Hair follicle dermal papilla cell (primary cell): ENCODE measurements around the gene TMEM88. TPM values are rescaled to one million over a fixed set of nuclear protein-coding genes. Genes with fewer than 3 reads are reported as not detected.

Experiments
- total RNA-seq: library from RNA; depleted of rRNA; stranded (reverse); fragments of >200 nt; gene quantifications from 2 replicates; pipeline ENCODE4 v1.2.3, GENCODE V29; 2012

The TMEM88 gene, protein sequence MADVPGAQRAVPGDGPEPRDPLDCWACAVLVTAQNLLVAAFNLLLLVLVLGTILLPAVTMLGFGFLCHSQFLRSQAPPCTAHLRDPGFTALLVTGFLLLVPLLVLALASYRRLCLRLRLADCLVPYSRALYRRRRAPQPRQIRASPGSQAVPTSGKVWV
- 0.16 and 0.24 TPM in 2 replicates for total RNA-seq

DNA sequence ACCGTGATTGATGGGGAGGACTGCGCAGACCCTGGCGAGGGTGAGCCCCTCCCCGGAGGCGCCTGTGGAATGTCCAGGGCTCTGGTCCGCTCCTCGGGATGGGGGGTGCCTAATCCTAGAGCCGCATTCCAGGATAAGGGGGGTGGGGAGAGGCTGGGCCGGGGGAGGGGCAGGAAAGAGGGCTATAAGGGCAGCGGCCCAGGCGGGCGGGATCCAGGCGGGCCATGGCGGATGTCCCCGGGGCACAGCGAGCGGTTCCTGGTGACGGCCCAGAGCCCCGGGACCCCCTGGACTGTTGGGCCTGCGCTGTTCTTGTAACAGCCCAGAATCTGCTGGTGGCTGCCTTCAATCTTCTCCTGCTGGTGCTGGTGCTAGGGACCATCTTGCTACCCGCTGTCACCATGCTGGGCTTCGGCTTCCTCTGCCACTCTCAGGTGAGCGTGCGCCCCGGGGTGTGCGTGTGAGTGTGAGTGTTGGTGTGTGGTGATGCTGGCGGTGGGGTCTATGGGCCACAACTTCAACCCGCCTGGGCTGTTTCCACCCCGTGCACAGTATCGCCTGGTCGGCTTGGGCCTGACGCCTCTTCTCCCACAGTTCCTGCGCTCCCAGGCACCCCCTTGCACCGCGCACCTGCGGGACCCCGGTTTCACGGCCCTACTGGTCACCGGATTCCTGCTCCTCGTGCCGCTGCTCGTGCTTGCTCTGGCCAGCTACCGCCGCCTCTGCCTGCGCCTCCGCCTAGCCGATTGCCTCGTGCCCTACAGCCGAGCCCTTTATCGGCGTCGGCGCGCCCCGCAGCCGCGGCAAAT, at the start of gene TMEM88:
TSS of gene TMEM88 (plus strand) at position 216 of the 809 bp plus-strand sequence. CDS start at position 225, 9 bp downstream.

DNA sequence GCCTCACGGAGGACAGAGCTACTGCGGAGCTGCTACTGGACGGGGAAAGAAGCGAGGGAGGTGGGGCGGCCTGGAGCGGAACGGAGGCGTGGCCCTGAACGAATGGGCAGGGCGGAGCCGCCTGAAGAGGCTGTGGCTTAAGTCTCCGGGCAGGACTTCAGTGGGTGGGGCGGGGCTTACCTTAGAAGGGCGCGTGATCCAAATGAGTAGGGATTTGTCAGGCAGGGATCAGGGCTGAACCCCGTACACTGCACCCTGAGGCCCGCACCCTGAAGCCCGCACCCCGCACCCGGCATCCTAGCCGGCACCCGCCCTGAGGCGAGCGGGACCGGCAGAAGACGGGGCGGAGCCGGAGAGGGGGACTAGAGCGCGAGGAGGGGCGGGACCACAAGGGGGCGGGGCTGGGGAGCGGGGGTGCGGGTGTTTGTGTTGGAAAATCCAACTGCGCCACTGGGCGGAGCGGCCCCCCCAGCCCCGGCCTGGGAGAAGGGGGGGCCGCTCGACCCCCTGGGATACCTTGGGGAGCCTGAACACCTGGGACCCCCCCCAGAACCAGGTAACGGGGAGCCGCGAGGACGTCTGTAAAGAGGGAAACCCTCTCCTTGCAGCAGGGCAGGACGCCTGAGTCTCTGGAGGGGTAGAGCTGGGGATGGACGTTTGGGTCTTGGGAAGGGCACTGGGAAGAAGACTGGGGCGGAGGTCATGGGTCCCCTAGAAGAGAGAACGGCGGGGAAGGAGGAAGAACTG, 20.9 kb upstream of the TMEM88 start, which contains the start of gene KDM6B:
TSS of gene KDM6B (plus strand) at position 423 of the 747 bp plus-strand sequence. CDS start 11,338 bp downstream, outside the sequence.

DNA sequence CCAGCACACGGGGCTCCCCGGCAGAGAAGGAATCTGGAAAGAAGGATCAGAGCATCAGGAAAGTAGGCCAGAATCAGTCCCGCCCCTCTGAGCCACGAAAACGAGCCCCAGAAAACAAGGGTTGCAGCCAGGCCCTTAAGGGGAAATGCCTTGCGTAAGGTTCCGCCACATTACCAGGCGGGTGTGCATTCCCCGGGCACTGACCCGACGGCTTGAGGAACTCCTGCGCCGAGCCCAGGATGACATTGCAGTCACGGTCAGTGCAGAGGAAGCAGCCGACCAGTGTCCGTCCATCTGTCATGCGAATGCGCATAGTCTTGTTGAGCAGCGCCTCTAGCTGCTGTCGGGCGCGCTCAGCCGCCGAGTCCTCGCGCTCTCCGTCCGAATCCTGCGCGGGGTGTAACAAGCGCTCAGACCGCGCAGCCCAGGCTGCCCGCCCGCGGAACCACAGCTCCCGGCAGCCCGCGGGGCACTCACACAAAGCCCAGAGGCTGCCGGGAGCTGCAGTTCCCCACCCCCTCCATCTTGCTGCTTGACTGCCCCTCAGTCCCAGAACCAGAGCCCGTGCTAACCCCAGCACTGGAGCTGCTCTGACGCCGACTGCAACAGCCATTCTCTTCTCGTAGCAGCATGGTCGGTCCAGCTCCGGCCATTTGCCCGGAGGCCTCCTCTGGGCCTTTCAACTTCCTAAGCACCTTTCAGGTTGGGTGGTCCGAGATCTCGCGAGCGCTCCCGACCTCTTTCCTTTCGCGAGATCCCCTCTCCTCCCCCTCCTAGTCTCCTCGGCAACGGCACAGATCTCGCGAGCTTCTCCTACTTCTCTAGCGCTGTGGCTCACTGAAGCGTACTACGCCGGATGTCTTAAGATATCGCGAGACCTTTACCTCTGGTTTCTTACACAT, 2.2 kb downstream of the TMEM88 start, which contains the start of gene NAA38:
TSS of gene NAA38 (minus strand) at position 749 of the 902 bp plus-strand sequence. CDS start at position 653, 96 bp downstream.

DNA sequence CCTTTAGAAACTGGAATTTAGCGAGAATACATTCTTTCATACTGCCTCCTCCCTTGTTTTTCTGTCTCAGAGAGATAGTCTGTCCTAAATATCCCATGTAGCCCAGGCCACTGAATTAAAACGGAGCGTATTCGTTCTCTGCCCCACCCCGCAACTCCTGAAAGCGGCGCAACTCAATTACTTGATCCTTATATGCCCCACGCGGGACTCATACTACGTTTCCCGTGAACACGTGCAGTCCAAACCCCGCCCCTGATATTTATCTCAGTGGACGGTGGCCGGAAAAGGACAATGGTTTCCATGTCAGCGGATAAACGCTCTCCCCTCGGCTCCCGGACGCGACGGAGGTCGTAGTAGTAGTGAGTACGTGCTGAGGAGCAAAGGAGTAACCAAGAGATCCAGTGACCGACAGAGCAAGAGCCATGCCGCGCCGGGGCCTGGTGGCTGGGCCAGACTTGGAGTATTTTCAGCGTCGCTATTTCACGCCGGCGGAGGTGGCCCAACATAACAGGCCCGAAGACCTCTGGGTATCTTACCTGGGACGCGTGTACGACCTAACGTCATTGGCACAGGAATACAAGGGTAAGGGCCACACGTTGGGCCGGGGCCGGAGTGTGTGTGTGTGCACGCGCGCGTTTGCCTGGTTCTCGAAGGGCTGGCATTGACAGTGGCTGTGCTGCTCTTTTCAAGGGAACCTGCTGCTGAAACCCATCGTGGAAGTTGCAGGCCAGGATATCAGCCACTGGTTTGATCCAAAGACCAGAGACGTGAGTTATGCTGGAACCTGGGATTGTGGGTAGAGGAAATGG, 3.1 kb downstream of the TMEM88 start, which contains the start of gene CYB5D1:
TSS of gene CYB5D1 (plus strand) at position 291 of the 809 bp plus-strand sequence. CDS start at position 423, 132 bp downstream.

DNA sequence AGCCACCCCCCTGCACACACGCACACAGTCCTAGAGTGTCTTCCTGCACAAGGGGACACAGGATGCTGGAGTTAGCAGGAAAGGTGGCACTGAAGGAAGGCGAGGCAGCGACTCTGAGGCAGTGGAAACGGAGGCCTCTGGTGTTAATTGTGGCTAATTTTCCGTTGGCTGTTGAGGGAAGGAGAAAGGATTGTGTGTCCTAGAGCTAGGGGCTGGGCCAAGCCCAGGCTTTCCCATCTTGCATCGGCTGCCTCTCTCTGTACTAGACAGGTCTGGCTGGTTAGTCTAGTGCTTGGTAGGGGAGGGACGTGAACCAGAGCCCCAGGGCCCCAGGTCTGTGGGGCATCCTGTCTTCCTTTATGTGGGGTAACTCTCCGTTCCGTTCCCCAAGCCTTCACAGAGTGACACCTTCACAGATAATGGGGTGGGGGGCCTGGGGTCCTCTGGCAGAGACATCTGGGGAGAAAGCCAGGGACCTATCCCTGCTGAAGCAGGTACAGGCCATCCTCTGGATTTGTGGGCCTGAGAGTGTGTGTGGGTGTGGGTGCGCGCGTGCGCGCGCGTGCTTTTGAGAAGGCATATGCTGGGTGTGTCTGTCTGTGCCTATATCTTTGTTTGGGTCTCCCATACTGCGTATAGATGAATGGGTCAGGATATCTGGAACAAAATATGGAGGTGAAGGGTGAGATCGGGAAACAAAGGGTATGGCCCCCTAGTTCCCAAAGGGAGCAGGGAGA, 33.5 kb downstream of the TMEM88 start, which contains the start of gene CHD3:
TSS of gene CHD3 (plus strand) at position 606 of the 737 bp plus-strand sequence. CDS start 212 bp downstream, outside the sequence.

Other genes starting within 250 kb of the TMEM88 start
- 49.2 and 51.1 TPM in 2 replicates for gene FXR2, start 240.2 kb upstream of the TMEM88 start, total RNA-seq
- 29.0 and 39.6 TPM in 2 replicates for gene SAT2, start 227.2 kb upstream of the TMEM88 start, total RNA-seq
- 0.36 TPM in 1 of 2 replicates, not detected in the other for gene SHBG, start 224.9 kb upstream of the TMEM88 start, total RNA-seq
- gene ATP1B2, start 204.1 kb upstream of the TMEM88 start, total RNA-seq = not detected in 2 replicates
- gene TP53, start 167.6 kb upstream of the TMEM88 start, total RNA-seq = 62.7 and 67.7 TPM in 2 replicates
- gene WRAP53, start 166.6 kb upstream of the TMEM88 start, total RNA-seq = 2.8 and 3.8 TPM in 2 replicates
- 3.2 and 5.2 TPM in 2 replicates for gene EFNB3, start 149.9 kb upstream of the TMEM88 start, total RNA-seq
- gene DNAH2, start 137.3 kb upstream of the TMEM88 start, total RNA-seq = 0.12 and 0.16 TPM in 2 replicates
- gene KDM6B, start 20.8 kb upstream of the TMEM88 start, total RNA-seq = 7.7 and 10.7 TPM in 2 replicates
- 25.2 and 27.8 TPM in 2 replicates for gene NAA38, start 2.5 kb downstream of the TMEM88 start, total RNA-seq
- gene CYB5D1, start 2.9 kb downstream of the TMEM88 start, total RNA-seq = 10.7 and 12.8 TPM in 2 replicates
- 114 and 141 TPM in 2 replicates for gene CHD3, start 33.7 kb downstream of the TMEM88 start, total RNA-seq
- gene RNF227, start 61.2 kb downstream of the TMEM88 start, total RNA-seq = 1.3 and 4.2 TPM in 2 replicates
- 0.49 and 1.6 TPM in 2 replicates for gene KCNAB3, start 74.8 kb downstream of the TMEM88 start, total RNA-seq
- 39.1 and 42.9 TPM in 2 replicates for gene TRAPPC1, start 76.9 kb downstream of the TMEM88 start, total RNA-seq
- gene CNTROB, start 77.1 kb downstream of the TMEM88 start, total RNA-seq = 22.2 and 23.3 TPM in 2 replicates
- not detected in 2 replicates for gene GUCY2D, start 147.5 kb downstream of the TMEM88 start, total RNA-seq
- not detected in 2 replicates for gene ALOX15B, start 184.0 kb downstream of the TMEM88 start, total RNA-seq
- gene ALOX12B, start 232.7 kb downstream of the TMEM88 start, total RNA-seq = 0.12 TPM in 1 of 2 replicates, not detected in the other